Measurements from ENCODE around the gene GARIN5A. TPM values are rescaled to one million over a fixed set of nuclear protein-coding genes. Genes with fewer than 3 reads are reported as not detected.

Gene GARIN5A
- polyA plus RNA-seq, 1 donor (not counting 4 experiments of a cell fraction or from before 2014, with no cell fraction given): 0.37 TPM

DNA sequence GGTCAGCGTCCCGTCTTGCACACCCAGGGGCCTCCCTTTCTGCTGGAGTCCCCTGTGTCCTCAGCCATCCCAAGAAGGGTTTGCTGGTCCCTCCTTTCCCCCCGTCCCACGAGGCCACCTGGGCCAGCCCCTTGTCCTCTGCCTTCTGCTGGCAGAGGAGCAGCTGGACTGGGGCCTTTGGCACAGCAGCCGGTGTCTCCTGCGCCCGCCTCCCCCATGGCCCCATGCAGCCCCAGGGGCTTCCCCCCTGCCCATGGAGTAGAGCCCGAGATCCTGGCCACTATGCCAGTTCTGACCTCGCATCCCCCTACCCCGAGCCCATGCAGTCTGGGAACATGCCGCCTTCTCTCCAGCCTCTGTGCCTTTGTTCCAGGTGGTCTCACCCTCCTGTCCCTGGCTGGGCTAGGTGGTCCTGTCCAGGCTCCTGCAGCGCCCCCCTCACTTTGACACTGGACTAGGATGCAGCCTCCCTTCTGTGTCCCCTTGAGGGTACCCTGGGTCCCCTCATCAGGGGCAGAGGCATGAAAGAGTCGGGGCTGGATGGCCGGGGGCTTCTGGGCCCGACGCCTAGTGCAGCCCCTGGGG, 5.7 kb upstream of the GARIN5A start:
- TF ChIP-seq CTCF (optimal IDR thresholded peaks at IDR 0.05 in 1 of 3, IDR thresholded peaks at IDR 0.05 in 1 of 3, conservative IDR thresholded peaks at IDR 0.05 in 1 of 3; ENCODE audit: extremely low read depth in 1 of 3, insufficient read depth in 2 of 3, low read length in 3 of 3): no peak
- TF ChIP-seq EZH2 (IDR thresholded peaks at IDR 0.05; ENCODE audit: low read length): no peak
- no peak overlapping the region for H3K9ac ChIP-seq (ENCODE audit: control insufficient read depth, extremely low read depth, insufficient read depth, low read length)
- H3K4me3 ChIP-seq (ENCODE audit: control insufficient read depth in 2 of 3, extremely low read depth in 1 of 3, insufficient read depth in 2 of 3, low read depth in 1 of 3, low read length in 3 of 3): no peak overlapping the region
- peaks cover 2% of the 10 kb centered on the region for H3K9me1 ChIP-seq (ENCODE audit: control insufficient read depth, extremely low read depth, insufficient read depth, low read length)
- no peak overlapping the region for H2AFZ ChIP-seq (ENCODE audit: control insufficient read depth, low read length)
- H3K36me3 ChIP-seq (ENCODE audit: control insufficient read depth in 2 of 2, extremely low read depth in 1 of 2, insufficient read depth in 2 of 2, low read length in 2 of 2): peaks cover 7 to 25% of the 10 kb centered on the region in 2 experiments
- H3K9me3 ChIP-seq (ENCODE audit: control insufficient read depth, low read depth, low read length): no peaks in the 10 kb centered on the region
- peaks cover 4% of the 10 kb centered on the region for H4K20me1 ChIP-seq (ENCODE audit: control insufficient read depth, extremely low read depth, insufficient read depth, low read length)
- H3K27ac ChIP-seq (ENCODE audit: control insufficient read depth, insufficient read depth, low read length): no peak overlapping the region
- FAIRE-seq (no peak), DNase-seq (ENCODE audit: low read depth, low spot score) (no peak)
- peaks cover 2% of the 10 kb centered on the region for H3K4me1 ChIP-seq (ENCODE audit: control insufficient read depth, extremely low read depth, insufficient read depth, low read length)
- dilution Hi-C loops (cut with MboI; ENCODE audit: extremely low pct_ligation_motif_present, low sequenced_read_pairs): no loop called here
- H3K79me2 ChIP-seq (ENCODE audit: control insufficient read depth, insufficient read depth, low read length): peaks cover 15% of the 10 kb centered on the region
- H3K4me2 ChIP-seq (ENCODE audit: control insufficient read depth, extremely low read depth, insufficient read depth, low read depth, low read length): no peak overlapping the region
- H3K27me3 ChIP-seq (ENCODE audit: control insufficient read depth, extremely low read depth, insufficient read depth, low read length): peaks cover 4% of the 10 kb centered on the region

DNA sequence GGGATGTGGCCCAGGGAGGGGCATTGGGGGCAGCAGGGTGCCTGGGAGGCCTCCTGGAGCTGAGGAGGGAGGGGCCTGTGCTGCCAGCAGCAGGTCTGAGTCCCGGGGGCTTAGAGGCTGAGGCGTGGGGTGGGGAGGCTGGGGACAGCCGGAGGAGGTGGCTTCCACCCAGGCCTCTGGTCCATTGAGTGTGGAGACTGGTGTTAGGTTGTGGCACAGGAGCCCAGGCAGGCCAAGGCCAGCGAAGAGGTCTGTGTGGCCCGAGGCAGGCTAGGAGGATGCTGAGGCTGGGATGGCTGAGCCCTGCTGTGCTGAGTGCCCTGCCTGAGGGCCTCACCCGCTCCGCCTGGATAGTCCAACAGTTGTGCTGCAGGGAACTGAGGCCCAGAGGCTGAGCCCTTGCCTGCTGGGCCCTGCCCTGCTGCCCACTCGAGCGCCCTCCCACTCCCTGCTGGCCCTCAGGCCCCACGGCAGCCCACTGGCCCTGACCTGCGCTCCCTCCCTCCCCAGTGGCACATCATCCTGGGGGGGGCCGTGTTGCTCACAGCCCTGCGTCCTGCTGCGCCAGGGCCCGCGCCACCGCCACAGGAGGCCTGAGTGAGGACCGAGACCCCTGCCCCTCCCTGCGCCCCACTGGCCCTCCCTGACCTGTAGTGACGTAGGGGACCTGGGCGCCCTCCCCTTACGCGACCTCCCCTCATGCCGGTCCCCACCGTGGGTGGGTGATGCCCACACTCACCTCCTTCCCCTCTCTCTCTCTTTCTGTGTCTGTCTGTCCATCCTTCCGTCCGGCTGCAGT, 4.9 kb upstream of the GARIN5A start:
- no peak for DNase-seq (ENCODE audit: low read depth, low spot score)
- Histone ChIP-seq H3K9ac (ENCODE audit: control insufficient read depth, extremely low read depth, insufficient read depth, low read length) (no peak overlapping the region), H3K4me2 (ENCODE audit: control insufficient read depth, extremely low read depth, insufficient read depth, low read depth, low read length) (no peak overlapping the region), H3K36me3 (ENCODE audit: control insufficient read depth in 2 of 2, extremely low read depth in 1 of 2, insufficient read depth in 2 of 2, low read length in 2 of 2) (peaks cover 7 to 25% of the 10 kb centered on the region in 2 experiments), H3K4me1 (ENCODE audit: control insufficient read depth, extremely low read depth, insufficient read depth, low read length) (peaks cover 6% of the 10 kb centered on the region), H3K79me2 (ENCODE audit: control insufficient read depth, insufficient read depth, low read length) (peaks cover 19% of the 10 kb centered on the region), H3K4me3 (ENCODE audit: control insufficient read depth in 2 of 3, extremely low read depth in 1 of 3, insufficient read depth in 2 of 3, low read depth in 1 of 3, low read length in 3 of 3) (no peak overlapping the region), H3K9me3 (ENCODE audit: control insufficient read depth, low read depth, low read length) (no peaks in the 10 kb centered on the region), H3K9me1 (ENCODE audit: control insufficient read depth, extremely low read depth, insufficient read depth, low read length) (peaks cover 2% of the 10 kb centered on the region), H3K27ac (ENCODE audit: control insufficient read depth, insufficient read depth, low read length) (no peak overlapping the region), H2AFZ (ENCODE audit: control insufficient read depth, low read length) (no peak overlapping the region), H3K27me3 (ENCODE audit: control insufficient read depth, extremely low read depth, insufficient read depth, low read length) (no peaks in the 10 kb centered on the region), H4K20me1 (ENCODE audit: control insufficient read depth, extremely low read depth, insufficient read depth, low read length) (peaks cover 6% of the 10 kb centered on the region)
- FAIRE-seq: no peak
- TF ChIP-seq CTCF (optimal IDR thresholded peaks at IDR 0.05 in 1 of 3, IDR thresholded peaks at IDR 0.05 in 1 of 3, conservative IDR thresholded peaks at IDR 0.05 in 1 of 3; ENCODE audit: extremely low read depth in 1 of 3, insufficient read depth in 2 of 3, low read length in 3 of 3): no peak
- TF ChIP-seq EZH2 (IDR thresholded peaks at IDR 0.05; ENCODE audit: low read length): no peak
- dilution Hi-C loops (cut with MboI; ENCODE audit: extremely low pct_ligation_motif_present, low sequenced_read_pairs): no loop called here
